ENCODE data around the gene SGCE. TPM values are rescaled to one million over a fixed set of nuclear protein-coding genes. Genes with fewer than 3 reads are reported as not detected.

SGCE gene
- total RNA-seq, 2 donors from 2014 or later = 0.65 TPM; not detected in 1

GRCh38 chr7:94671444-94672235, 15.7 kb upstream of the SGCE start:
- no peaks in the 10 kb centered on the region for H3K36me3 Mint-ChIP-seq (ENCODE audit: low read depth)
- H3K27ac Mint-ChIP-seq = no peak overlapping the region
- no peaks in the 10 kb centered on the region for H3K9me3 ChIP-seq (ENCODE audit: control insufficient read depth, low read length, poor library complexity, severe bottlenecking)
- peaks cover 2% of the 10 kb centered on the region for H3K4me1 Mint-ChIP-seq
- peaks cover 18% of the 10 kb centered on the region for H3K27me3 Mint-ChIP-seq
- no peak overlapping the region for H3K4me3 Mint-ChIP-seq
- ATAC-seq = no peak
- DNase-seq = no peak

- Mint-ChIP-seq H3K4me3 (no peak overlapping the region), H3K4me1 (peaks cover 2% of the 10 kb centered on the region), H3K36me3 (ENCODE audit: low read depth) (no peaks in the 10 kb centered on the region), H3K27ac (no peak overlapping the region), H3K27me3 (peaks cover 18% of the 10 kb centered on the region)
- no peaks in the 10 kb centered on the region for H3K9me3 ChIP-seq (ENCODE audit: control insufficient read depth, low read length, poor library complexity, severe bottlenecking)
- ATAC-seq (no peak), DNase-seq (no peak)
Measured at GRCh38 chr7:94669773-94670495, 14.0 kb upstream of the SGCE start.

- H3K4me1 Mint-ChIP-seq = peaks cover 2% of the 10 kb centered on the region
- no peaks in the 10 kb centered on the region for H3K36me3 Mint-ChIP-seq (ENCODE audit: low read depth)
- peaks cover 22% of the 10 kb centered on the region for H3K27me3 Mint-ChIP-seq
- ATAC-seq (no peak), DNase-seq (no peak)
- no peaks in the 10 kb centered on the region for H3K9me3 ChIP-seq (ENCODE audit: control insufficient read depth, low read length, poor library complexity, severe bottlenecking)
- no peak overlapping the region for H3K4me3 Mint-ChIP-seq
- no peak overlapping the region for H3K27ac Mint-ChIP-seq
Measured at GRCh38 chr7:94666879-94667587, 11.1 kb upstream of the SGCE start.

- no peak overlapping the region for H3K27ac Mint-ChIP-seq
- no peak overlapping the region for H3K4me3 Mint-ChIP-seq
- H3K36me3 Mint-ChIP-seq (ENCODE audit: low read depth) = no peaks in the 10 kb centered on the region
- H3K27me3 Mint-ChIP-seq = peaks cover 19% of the 10 kb centered on the region
- ATAC-seq (no peak), DNase-seq (no peak)
- peaks cover 2% of the 10 kb centered on the region for H3K4me1 Mint-ChIP-seq
- H3K9me3 ChIP-seq (ENCODE audit: control insufficient read depth, low read length, poor library complexity, severe bottlenecking) = no peaks in the 10 kb centered on the region
Measured at GRCh38 chr7:94665426-94665825, 9.5 kb upstream of the SGCE start.

- H3K9me3 ChIP-seq (ENCODE audit: control insufficient read depth, low read length, poor library complexity, severe bottlenecking) = no peaks in the 10 kb centered on the region
- no peak for DNase-seq
- no peak for ATAC-seq
- peaks cover 17% of the 10 kb centered on the region for H3K27me3 Mint-ChIP-seq
- H3K4me1 Mint-ChIP-seq = peaks cover 2% of the 10 kb centered on the region
- no peak overlapping the region for H3K4me3 Mint-ChIP-seq
- no peaks in the 10 kb centered on the region for H3K36me3 Mint-ChIP-seq (ENCODE audit: low read depth)
- H3K27ac Mint-ChIP-seq = no peak overlapping the region
Measured at GRCh38 chr7:94664023-94664422, 8.1 kb upstream of the SGCE start.

GRCh38 chr7:94662548-94662947, 6.6 kb upstream of the SGCE start:
- ATAC-seq (no peak), DNase-seq (no peak)
- H3K27me3 Mint-ChIP-seq = peaks cover 10% of the 10 kb centered on the region
- H3K9me3 ChIP-seq (ENCODE audit: control insufficient read depth, low read length, poor library complexity, severe bottlenecking) = no peaks in the 10 kb centered on the region
- H3K4me3 Mint-ChIP-seq = no peak overlapping the region
- H3K4me1 Mint-ChIP-seq = peaks cover 2% of the 10 kb centered on the region
- H3K27ac Mint-ChIP-seq = no peak overlapping the region
- H3K36me3 Mint-ChIP-seq (ENCODE audit: low read depth) = no peaks in the 10 kb centered on the region

- H3K27me3 Mint-ChIP-seq = peaks cover 10% of the 10 kb centered on the region
- ATAC-seq = no peak
Measured at GRCh38 chr7:94660006-94660405, 4.1 kb upstream of the SGCE start.

GRCh38 chr7:94658826-94659225, 2.9 kb upstream of the SGCE start:
- H3K9me3 ChIP-seq (ENCODE audit: control insufficient read depth, low read length, poor library complexity, severe bottlenecking) = no peaks in the 10 kb centered on the region
- Mint-ChIP-seq H3K27me3 (peaks cover 11% of the 10 kb centered on the region), H3K4me1 (peaks cover 14% of the 10 kb centered on the region), H3K36me3 (ENCODE audit: low read depth) (no peaks in the 10 kb centered on the region), H3K4me3 (no peak overlapping the region), H3K27ac (no peak overlapping the region)
- ATAC-seq (no peak), DNase-seq (no peak)

More at GRCh38 chr7:94660006-94660405, 4.1 kb upstream of the SGCE start:
- H3K9me3 ChIP-seq (ENCODE audit: control insufficient read depth, low read length, poor library complexity, severe bottlenecking) = no peaks in the 10 kb centered on the region
- H3K4me3 Mint-ChIP-seq = no peak overlapping the region
- no peaks in the 10 kb centered on the region for H3K36me3 Mint-ChIP-seq (ENCODE audit: low read depth)
- peaks cover 11% of the 10 kb centered on the region for H3K4me1 Mint-ChIP-seq
- no peak for DNase-seq
- H3K27ac Mint-ChIP-seq = no peak overlapping the region

GRCh38 chr7:94657771-94658693, 2.1 kb upstream of the SGCE start:
- DNase-seq = peak; percentile 87 to 95 (median 91)
- peak overlapping the region; percentile 79 for H3K4me3 Mint-ChIP-seq
- peak overlapping the region; percentile 80 for H3K27ac Mint-ChIP-seq
- peaks cover 11% of the 10 kb centered on the region for H3K27me3 Mint-ChIP-seq
- no peaks in the 10 kb centered on the region for H3K36me3 Mint-ChIP-seq (ENCODE audit: low read depth)
- H3K4me1 Mint-ChIP-seq = peaks cover 14% of the 10 kb centered on the region
- peak; percentile 82 for ATAC-seq
- no peaks in the 10 kb centered on the region for H3K9me3 ChIP-seq (ENCODE audit: control insufficient read depth, low read length, poor library complexity, severe bottlenecking)

- Mint-ChIP-seq H3K4me3 (peak overlapping the region; percentile 79), H3K27ac (peak overlapping the region; percentile 80), H3K36me3 (ENCODE audit: low read depth) (no peaks in the 10 kb centered on the region), H3K4me1 (peaks cover 14% of the 10 kb centered on the region), H3K27me3 (peaks cover 14% of the 10 kb centered on the region)
- DNase-seq (peak in 1 of 3 donors; percentile 6), ATAC-seq (no peak)
- no peaks in the 10 kb centered on the region for H3K9me3 ChIP-seq (ENCODE audit: control insufficient read depth, low read length, poor library complexity, severe bottlenecking)
Measured at GRCh38 chr7:94656925-94657731, 1.2 kb upstream of the SGCE start.

- peak overlapping the region; percentile 80 for H3K27ac Mint-ChIP-seq
- peaks cover 19% of the 10 kb centered on the region for H3K27me3 Mint-ChIP-seq
- DNase-seq (no peak), ATAC-seq (no peak)
- no peaks in the 10 kb centered on the region for H3K9me3 ChIP-seq (ENCODE audit: control insufficient read depth, low read length, poor library complexity, severe bottlenecking)
- no peaks in the 10 kb centered on the region for H3K36me3 Mint-ChIP-seq (ENCODE audit: low read depth)
- H3K4me1 Mint-ChIP-seq = peaks cover 14% of the 10 kb centered on the region
- peak overlapping the region; percentile 79 for H3K4me3 Mint-ChIP-seq
Measured at GRCh38 chr7:94656658-94656924, 658 bp upstream of the SGCE start.
